Activated CD4-positive, alpha-beta T cell treated with anti-CD3 and anti-CD28 coated beads, Interleukin-2, amount 50 U/mL, for 1 hour (primary cell): ENCODE data around the gene FBLN2.
"Not testable (repeated sequence)": the region's sequence is repeated elsewhere in the genome, so short reads cannot be mapped to it uniquely, and the experiment has no call there.

ENCODE experiments used
- DNase-seq: peaks from one replicate; pipeline ENCODE4 v3.0.0-alpha.2; 2020

FBLN2 gene

DNA sequence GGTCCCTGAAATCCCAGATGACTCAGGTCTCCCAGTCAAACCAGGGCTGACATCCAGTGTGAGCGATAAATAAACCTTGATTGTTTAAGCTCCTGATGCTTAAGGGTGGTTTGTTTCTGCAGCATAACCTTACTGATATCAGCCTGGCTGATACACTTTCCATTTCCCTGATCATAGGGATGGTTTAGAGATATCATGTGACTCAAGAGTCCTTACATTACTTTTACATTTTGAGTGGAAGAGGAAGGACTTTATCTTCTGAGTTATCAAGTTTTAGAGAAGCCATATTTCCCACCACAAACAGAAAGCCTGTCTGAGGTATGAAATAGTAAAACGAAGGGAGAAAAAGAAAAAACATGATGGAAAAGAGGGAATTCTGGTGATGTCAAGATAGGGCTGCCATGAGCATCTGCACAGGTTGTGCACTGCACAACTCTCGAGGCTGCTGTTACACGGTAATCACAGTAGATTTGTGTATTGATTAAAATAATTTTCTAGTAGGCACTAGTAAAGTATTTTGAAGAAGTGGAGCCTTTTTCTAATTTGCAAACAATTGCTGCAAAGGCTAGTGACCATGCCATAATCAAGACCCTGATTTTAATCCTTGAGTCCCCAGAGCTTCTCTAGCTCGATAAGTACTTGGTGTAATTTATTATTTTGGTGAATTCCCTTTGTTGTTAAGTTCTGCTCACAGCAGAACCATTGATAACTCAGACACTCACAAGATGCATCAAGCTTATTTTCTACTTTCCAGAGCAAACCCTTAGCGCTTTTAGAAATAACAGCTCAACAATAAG lies 34.1 kb upstream of the FBLN2 start:
- no peak for DNase-seq

DNA sequence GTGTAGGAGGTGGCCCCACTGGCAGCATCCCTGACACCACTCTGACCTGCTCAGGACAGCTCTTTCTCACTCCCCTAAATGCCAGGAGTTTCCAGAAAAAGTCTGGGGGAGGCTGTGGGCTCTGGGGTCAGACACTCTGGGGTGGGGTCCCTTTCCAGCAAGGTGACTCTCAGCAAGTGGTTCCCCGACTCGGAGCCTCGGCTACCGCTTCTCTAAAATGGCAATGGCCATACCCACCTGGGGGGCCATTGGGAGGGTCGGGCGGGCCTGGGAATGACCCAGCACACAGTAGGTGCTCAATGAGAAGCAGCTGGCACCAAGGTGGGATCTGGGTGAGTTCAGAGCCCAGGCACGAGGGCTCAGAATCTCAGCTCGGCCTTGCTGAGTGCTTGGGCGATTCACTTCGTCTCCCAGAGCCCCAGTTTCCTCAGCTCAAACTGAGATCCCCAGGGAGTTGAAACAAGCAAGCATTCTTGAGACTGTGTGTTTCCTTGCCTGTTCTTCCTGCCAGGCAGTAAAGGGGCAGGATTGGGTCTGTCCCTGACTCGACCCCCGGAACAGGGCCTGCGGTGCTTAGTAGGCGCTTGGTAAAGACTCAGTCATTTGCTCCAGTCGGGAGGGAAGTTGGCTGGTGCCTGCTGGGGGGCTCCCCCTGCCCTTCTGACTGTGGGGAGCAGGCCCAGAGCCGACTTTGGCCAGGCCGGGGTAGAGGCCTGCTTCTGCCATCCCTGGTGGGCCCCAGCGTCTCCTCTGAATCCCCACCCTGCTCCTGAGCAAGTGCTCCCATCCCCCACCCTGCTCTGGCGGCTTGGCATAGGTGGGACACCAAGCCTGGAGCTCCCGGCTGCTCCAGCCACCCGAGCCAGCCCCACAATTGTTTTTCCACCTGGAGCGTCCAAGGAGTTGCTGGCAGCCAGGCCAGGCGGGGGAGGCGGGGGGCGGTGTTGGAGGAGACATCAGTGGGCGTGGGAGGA lies 32.9 kb upstream of the FBLN2 start:
- DNase-seq, result no peak

DNA sequence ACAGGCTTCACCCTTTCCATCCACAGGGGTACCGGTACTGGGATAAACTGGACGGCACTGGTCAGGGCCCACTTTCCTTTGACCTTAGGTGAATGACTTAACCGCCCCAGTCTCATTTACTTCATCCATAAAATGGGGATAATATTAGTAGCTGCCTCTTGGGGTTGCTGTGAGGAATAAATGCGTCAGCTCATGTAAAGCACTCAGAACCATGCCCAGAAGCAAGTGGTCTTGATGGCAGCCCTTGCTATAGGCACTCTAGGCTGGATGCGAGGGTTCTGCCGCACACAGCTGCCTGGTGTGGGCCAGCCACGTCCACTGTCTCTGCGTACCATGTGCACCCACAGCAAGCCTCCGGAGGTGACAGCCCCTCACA lies 32.2 kb upstream of the FBLN2 start:
- DNase-seq, result no peak

DNA sequence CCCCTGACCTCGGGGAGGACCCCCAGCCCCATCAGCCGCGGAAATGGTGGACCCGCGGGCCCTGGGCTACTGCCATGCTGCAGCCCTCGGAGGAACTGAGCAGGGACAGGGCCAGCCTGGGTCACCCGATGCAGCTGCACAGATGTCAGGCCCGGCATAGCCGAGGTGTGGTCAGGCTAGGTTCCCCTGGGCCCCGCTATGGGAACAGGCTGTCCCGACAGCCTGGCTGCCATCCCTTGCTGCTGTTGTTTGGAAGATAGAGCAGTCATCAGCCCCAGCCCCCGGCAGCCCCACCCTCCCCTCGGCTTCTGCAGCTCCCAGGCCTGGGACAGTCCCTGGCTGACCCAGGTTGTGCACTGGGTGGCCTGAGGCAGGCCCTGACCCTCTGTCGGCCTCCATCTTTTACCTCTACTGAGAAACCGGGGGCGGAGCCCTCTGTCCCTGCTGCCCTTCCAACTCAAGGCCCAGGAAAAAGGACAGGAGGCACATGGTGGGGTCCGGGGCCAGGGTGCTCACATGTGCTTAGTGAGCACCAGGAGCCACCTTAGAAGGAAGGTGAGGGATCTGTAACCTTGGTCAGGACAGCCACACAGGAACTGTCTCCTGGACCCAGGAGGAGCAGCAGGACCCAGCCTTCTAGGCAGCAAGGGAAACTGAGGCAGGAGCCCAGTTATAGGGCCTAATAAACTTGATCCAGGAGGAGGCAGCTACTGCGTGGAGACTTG lies 31.5 kb upstream of the FBLN2 start:
- DNase-seq, result no peak

DNA sequence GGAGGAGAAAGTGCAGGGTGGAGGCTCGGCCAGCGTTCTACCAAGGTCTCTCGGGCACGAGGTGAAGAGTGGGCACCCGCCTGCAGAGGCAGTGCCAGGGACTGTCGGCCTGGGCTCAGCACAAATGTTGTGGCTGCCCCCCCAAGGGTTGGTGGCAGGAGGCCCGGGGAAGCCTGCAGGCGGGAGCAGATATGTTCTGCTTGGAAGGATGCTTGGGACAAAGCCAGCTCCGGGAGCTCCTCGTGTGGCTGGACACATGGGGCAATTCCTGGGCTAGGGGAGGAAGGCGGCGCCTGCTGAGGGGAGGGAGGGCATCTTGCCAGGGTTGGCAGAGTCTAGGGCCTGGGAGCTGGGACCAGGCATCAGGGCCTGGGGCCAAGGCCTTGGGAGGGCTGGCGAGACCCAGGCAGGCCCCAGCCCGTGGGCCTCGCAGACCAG lies 30.4 kb upstream of the FBLN2 start:
- no peak for DNase-seq

DNA sequence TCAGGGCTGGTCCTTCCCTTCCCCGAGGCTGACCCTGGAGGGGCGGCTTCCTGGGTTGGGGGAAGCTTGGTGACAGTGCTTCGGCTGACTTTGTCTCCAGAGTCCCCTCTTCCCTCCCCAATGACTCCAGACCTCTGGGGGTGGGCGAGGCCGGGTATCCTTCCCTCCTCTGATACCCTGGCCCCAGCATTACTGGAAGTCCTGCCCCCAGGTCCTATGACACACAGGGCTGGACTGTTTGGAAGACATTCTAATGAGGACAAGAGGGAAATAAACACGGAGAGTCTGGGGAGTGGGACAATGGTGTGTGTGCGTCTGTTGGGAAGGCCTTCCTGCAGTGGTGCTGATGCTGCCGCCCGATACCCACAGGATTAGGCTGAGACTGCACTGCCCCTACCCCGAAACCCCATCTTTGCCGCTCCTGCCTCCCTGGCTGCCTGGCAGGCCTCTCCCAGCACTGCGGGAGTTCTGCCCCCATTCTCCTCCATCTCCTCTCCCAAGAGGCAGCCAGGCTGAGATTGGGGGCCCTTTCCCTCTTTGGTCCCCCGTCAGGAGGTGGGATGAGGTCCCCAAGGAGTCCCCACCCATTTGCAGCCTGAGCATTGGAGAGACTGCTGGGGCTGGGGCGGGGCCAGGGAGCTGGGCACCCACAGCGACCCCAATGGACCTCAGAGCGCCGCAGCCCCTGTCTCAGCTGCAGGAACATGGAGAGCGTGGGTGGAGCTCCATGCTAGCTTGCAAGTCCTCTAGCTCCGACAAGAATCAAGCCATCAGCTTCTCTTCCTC lies 29.7 kb upstream of the FBLN2 start:
- no peak for DNase-seq

DNA sequence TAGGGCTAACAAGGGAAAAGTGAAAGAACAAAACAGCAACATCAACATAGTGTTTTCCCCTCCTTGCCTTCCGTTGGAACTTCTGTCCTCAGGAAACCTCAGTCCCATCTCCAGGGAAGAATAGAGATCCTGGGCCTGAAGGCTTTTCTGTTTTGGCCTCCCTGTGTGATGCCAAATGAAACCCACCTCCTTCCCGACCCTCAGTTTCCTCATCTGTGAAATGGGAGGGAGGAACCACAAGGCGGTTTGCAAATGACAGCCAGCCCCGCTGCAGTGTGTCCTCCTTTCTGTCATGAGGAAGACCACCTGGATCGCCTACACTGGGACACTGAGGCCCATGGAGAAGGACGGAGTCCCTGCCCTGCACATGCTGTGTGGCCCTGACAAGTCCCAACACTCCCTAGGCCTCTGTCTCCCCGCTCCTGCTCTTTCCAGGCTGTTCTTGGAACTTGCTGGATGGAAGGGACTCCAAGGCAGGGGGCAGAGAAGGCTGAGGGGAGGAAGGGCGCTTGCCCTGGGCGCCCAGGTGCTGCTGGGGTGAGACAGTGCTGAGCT lies 28.5 kb upstream of the FBLN2 start:
- DNase-seq, result no peak

DNA sequence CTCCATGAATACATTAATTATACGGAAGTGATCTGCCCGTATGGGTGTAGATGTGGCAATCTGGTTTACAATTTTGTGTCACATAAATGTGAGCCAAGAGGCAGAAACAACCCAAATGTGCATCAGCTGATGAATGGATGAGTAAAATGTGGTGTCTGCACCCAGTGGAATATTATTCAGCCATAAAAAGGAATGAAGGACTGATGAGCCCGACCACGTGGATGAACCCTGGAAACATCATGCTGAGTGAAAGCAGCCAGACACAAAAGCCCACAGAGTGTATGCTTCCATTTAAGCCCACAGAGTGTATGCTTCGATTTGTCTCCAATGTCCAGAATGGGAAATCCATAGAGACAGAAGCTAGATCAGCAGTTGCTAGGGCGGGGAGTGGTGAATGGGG lies 27.6 kb upstream of the FBLN2 start:
- DNase-seq, result no peak

DNA sequence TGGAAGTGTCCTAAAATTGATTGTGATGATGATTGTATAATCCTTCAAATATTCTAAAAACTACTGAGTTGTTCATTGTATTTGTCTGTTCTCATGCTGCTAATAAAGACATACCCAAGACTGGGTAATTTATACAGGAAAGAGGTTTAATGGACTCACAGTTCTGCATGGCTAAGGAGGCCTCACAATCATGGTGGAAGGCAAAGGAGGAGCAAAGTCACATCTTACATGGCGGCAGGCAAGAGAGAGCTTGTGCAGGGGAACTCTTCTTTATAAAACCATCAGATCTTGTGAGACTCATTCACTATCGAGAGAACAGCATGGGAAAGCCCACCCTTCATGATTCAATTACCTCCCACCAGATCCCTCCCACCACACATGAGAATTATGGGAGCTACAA lies 27.2 kb upstream of the FBLN2 start:
- DNase-seq, result not testable (repeated sequence)

DNA sequence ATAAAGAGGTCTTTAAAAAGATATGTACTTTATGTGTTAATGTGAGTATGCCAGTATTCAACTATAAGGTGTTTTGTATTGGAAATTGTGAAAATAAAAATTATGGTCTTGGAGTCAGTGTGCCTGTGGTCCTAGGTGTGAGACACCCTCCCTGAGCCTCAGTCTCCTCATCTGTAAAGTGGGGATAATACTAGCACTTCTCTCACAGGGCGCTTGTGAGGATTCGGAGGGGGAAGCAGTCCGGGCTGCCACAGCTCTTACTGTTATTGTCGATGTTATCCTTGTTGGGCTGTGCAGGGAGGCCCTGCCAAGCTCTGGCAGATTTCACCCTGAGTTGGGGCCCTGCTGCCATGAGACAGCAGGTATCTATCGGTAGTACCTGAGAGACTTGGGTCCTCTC lies 26.7 kb upstream of the FBLN2 start:
- DNase-seq, result no peak

DNA sequence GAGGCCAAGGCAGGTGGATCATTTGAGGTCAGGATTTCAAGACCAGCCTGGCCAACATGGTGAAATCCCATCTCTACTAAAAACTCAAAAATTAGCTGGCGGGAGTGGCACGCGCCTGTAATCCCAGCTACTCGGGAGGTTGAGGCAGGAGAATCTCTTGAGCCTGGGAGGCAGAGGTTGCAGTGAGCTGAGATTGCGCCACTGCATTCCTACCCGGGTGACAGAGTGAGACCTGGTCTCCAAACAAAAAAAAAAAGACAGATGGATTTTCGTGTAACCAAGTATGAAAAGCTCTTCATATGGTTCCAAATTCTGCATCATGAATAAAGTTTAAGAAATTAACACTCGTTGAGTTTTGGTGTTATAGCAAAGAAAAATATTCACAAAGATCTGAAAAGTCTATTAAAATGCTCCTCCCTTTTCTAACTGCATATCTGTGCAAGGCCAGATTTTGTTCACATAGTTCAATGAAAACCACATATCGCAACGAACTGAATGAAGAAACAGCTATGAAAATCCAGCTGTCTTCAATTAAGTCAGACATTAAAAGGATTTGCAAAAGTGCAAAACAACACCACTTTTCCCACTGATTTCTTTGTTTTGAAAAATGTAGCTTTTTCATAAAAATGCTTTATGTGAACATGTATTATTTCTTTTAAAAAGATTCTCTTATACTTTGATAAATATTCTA lies 23.8 kb upstream of the FBLN2 start:
- DNase-seq, result no peak

DNA sequence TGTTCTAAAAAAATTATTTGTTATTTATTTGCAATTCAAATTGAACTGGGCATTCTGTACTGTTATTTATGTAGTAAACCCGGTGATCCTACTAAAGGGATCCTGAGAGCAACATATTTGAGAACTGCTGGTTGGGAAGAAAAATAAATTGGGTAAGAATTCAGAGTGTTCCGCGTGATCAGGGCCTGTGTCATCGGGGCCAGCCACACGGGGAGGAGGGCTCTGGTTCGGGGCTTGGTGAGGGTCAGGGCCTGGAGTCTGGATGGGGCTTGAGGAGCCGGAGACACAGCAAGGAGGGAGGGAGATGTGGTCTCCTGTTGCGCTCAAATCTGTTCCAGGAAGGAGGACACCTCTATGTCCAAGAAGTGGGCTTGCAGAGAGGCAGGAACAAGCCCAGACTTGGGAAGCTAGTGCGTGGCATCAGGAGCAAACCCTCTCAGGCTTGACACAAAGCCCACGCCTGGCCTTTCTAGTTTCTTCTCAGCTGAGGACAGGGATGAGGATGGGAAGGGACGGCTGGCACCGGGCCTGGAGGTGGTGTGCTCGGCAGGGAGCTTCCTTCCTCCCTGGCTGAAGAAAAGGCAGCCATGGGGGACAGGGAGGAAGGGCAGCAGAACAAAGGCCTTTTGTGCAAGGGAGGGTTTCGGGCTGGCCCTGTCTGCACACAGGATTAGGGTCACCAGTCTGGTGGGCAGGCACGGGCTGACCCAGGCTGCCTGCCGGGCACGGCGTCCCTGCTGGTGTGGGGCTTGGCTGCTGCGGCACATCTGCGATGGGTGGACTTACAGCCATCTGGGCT lies 22.9 kb upstream of the FBLN2 start:
- DNase-seq, result no peak

DNA sequence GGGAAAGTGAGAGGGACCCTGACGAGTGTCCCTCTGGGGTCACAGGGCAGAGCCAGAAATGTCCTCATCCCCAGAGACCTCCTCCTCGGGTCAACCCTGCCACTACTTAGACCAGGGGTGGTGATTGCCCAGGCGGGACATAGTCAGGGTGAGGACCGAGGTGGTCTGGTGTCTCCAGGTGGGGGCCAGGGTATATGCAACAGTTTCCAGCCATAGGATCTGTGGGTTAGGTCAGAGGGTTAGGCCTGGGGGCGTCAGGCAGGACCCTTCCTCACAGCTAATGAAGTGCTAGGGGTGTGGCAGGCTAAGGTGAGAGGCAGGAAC lies 22.3 kb upstream of the FBLN2 start:
- no peak for DNase-seq

DNA sequence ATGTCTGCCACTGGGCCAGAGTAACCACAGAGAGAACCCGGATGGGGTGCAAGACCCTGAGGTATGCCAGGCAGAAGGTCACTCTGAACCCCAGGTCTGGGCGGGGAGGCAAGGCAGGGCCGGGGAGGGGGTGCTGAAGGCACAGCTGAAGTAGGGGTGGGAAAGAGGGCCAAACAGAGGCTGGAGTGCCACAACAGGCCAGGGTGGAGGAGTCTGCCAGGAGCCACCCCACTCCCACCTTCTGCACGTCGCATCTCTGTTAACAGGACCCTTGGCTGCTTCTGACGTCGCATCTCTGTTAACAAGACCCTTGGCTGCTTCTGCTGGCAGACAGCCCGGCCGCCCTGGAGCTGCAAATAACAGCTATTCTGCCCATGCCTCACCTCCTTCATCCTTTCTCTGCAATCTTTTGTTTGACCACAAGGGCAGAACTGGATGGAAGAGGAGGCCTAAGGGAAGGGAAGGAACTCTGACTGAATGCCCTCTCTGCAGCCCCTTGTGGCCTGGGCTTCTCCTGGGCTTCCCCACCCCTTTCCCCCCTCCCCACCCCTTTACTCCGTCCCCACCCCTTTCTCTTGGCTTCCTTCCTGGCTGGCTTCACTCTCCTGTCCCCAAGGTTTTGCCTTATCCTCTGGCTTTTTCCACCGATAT lies 20.6 kb upstream of the FBLN2 start:
- DNase-seq, result no peak

DNA sequence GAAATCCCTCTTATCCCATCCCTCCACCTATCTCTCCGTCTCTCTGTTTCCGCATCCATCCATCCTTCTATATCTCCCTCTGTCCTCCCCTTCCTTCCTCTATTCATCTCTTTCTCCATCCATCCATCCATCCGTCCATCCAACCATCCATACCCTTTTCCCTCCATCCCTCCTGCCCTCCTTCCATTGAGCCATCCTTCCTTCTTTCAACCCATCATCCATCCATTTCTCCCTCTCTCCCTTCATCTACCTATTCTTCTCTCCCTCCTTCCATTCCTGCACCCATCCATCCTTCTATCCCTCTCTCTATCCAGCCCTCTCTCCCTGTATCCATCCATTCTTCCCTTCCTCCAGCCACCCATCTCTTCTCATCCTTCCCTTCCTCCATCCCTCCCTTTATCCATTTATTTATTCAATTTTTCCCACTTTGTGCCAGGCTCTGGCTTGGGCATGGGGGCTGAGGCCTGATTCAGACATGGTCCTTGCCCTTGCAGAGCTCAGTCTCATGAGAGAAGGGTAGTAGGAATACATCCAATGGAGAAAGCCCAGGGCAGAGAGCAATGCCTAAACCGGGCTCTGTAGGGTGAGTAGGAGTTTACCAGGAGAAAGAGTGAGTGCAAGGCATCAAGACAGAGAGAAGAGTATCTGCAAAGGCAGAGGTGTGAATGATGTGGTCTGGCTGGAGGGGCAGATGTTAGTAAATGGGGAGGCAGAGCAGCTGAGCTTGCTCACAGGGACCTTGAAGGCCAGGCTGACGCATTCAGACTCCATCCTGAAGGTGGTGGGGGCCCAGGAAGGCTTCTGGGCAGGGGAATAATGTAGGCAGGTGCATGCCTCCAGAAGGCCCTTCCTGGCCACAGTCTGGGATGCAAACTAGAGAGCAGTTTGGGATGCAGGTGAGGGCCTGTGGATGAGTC lies 19.5 kb upstream of the FBLN2 start:
- DNase-seq, result no peak

DNA sequence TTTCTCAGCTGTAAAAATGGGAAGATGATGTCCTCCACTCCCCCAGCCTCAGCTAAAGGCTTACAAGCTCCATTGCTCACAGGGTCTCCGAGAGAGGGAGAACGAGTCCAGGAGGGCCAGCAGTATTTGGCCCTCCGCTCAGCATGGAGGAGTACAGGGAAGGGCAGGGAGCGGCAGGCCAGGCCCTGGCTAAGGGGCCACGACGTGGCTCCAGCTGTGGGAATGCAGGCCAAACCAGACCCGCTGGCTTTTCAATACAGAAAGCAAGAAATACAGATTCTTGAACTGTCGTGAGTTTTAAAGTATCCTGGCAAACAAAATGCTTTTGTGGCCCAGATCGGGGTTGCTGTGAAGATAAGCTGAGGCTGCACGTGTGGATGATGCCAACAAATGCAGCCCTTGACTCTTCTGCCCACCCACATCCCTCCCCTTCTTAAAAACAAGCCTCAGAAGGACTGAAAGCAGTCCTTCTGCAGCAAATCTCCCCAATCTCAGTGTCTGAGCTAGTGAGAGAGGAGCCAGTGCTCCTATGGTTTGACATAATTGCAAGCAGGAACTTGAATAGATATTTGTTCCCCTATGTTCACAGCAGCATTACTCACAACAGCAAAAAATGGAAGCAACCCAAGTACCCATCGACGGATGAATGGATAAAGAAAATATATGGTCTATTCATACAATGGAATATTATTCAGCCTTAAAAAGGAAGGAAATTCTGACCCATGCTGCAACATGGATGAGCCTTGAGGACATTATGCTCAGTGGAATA lies 18.5 kb upstream of the FBLN2 start:
- no peak for DNase-seq

DNA sequence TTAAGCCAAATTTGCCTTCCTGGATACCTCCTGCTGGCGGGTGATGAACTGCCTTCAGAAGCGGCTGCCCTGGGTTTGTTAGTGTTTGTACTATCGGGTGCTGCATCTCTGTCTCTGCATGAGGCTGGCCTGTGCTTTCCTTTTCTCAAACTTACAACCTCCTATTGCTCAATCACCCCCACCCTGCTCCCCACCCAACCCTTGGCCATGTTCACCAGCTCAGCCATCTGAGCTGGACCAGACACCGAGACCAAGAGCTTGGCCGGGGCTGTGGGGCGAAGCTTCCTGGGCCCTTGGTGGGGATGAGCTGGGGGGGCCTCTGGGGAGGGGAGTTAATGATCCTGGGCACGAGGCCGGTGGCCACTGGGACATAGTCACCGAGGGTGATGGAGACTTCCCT lies 16.8 kb upstream of the FBLN2 start:
- no peak for DNase-seq

DNA sequence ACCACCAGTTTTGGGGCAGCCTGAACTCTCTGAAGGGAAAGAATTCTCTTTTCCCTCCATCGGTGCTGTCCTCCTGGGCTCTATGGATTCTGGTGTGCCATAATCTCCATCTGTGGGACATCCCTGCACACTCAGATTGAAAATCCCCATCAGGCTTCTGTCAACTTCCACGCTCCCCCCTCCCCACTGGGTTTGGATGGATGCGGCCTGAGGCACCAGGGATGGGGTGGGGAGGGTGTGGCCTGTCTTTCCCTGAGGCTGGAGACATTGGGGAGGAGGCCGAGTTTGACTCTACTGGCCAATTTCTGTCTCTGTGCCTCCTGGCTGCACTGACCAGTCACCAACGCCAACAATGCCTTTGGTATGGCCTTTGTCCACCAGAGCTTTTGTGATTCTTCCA lies 16.3 kb upstream of the FBLN2 start:
- DNase-seq, result no peak
